KMS-11 (cell line): ENCODE results near the gene PTH1R.

Experiments used
- H2AFZ ChIP-seq: fragments of 200-600 bp; sonication (generic); 2 replicates; pipeline ENCODE4 v1.6.1; 2016; ENCODE audit warnings: antibody characterized with exemption, mixed run types, low read depth
- H3K27ac ChIP-seq: fragments of 200-600 bp; sonication (generic); 2 replicates; pipeline ENCODE4 v1.6.1; 2016; ENCODE audit warnings: mild to moderate bottlenecking, mixed run types
- H3K27me3 ChIP-seq: fragments of 200-600 bp; sonication (generic); 2 replicates; pipeline ENCODE4 v1.6.1; 2017; ENCODE audit warnings: mild to moderate bottlenecking, low read depth, mixed run types, moderate library complexity; ENCODE audit not compliant: insufficient read depth
- H3K36me3 ChIP-seq: fragments of 200-600 bp; sonication (generic); 2 replicates; pipeline ENCODE4 v1.6.1; 2017; ENCODE audit warnings: mild to moderate bottlenecking, mixed run types; ENCODE audit not compliant: insufficient read depth
- H3K4me1 ChIP-seq: fragments of 200-600 bp; sonication (generic); 2 replicates; pipeline ENCODE4 v1.6.1; 2016; ENCODE audit warnings: mild to moderate bottlenecking, low read depth, mixed run types; ENCODE audit not compliant: poor library complexity, severe bottlenecking
- H3K4me2 ChIP-seq: fragments of 200-600 bp; sonication (generic); 2 replicates; pipeline ENCODE4 v1.7.0; 2016; ENCODE audit warnings: mild to moderate bottlenecking, mixed run types
- H3K4me3 ChIP-seq: fragments of 200-600 bp; sonication (generic); IDR thresholded peaks from 2 replicates; pipeline ENCODE4 v1.6.1; 2017; ENCODE audit warnings: low read depth, low read length, mixed read lengths; ENCODE audit not compliant: insufficient read depth
- H3K79me2 ChIP-seq: fragments of 200-600 bp; sonication (generic); 2 replicates; pipeline ENCODE4 v1.6.1; 2016; ENCODE audit warnings: low read depth, mixed run types; ENCODE audit not compliant: insufficient read depth
- H3K9ac ChIP-seq: fragments of 200-600 bp; sonication (generic); 2 replicates; pipeline ENCODE4 v1.6.1; 2016; ENCODE audit warnings: mild to moderate bottlenecking, mixed run types
- H4K20me1 ChIP-seq: fragments of 200-600 bp; sonication (generic); 2 replicates; pipeline ENCODE4 v1.6.1; 2016; ENCODE audit warnings: mild to moderate bottlenecking, mixed run types; ENCODE audit not compliant: insufficient read depth
- TF ChIP-seq, protein P1 (sequence below): fragments of 200-600 bp; sonication (generic); conservative IDR thresholded peaks from 2 replicates; pipeline ENCODE4 v1.6.1; 2017; ENCODE audit warnings: low read depth, mild to moderate bottlenecking, antibody characterized with exemption, low read length, moderate library complexity, mixed read lengths

Gene PTH1R

DNA sequence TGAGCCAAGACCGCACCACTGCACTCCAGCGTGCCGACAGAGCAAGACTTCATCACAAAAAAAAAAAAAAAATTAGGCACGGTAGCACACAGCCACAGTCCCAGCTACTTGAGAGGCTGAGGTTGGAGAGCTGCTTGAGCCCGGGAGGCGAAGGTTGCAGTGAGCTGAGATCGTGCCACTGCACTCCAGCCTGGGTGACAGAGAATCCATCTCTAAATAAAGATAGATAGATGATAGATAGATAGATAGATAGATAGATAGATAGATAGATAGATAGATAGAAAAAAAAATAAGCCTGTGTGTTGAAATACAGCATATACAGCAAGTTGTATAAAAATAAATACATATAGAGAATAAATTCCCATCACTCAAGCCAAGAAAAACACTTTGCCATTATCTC is 37.3 kb downstream of the PTH1R start:
- peaks cover 34% of the 10 kb centered on the region for H3K4me1 ChIP-seq
- H3K79me2 ChIP-seq, result no peaks in the 10 kb centered on the region
- TF ChIP-seq, protein P1, sequence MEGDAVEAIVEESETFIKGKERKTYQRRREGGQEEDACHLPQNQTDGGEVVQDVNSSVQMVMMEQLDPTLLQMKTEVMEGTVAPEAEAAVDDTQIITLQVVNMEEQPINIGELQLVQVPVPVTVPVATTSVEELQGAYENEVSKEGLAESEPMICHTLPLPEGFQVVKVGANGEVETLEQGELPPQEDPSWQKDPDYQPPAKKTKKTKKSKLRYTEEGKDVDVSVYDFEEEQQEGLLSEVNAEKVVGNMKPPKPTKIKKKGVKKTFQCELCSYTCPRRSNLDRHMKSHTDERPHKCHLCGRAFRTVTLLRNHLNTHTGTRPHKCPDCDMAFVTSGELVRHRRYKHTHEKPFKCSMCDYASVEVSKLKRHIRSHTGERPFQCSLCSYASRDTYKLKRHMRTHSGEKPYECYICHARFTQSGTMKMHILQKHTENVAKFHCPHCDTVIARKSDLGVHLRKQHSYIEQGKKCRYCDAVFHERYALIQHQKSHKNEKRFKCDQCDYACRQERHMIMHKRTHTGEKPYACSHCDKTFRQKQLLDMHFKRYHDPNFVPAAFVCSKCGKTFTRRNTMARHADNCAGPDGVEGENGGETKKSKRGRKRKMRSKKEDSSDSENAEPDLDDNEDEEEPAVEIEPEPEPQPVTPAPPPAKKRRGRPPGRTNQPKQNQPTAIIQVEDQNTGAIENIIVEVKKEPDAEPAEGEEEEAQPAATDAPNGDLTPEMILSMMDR, result no peak
- no peak overlapping the region for H3K27ac ChIP-seq
- H3K4me3 ChIP-seq, result no peak overlapping the region
- no peaks in the 10 kb centered on the region for H3K36me3 ChIP-seq
- no peak overlapping the region for H2AFZ ChIP-seq
- no peaks in the 10 kb centered on the region for H3K27me3 ChIP-seq
- no peaks in the 10 kb centered on the region for H4K20me1 ChIP-seq
- H3K9ac ChIP-seq, result no peak overlapping the region
- no peak overlapping the region for H3K4me2 ChIP-seq

DNA sequence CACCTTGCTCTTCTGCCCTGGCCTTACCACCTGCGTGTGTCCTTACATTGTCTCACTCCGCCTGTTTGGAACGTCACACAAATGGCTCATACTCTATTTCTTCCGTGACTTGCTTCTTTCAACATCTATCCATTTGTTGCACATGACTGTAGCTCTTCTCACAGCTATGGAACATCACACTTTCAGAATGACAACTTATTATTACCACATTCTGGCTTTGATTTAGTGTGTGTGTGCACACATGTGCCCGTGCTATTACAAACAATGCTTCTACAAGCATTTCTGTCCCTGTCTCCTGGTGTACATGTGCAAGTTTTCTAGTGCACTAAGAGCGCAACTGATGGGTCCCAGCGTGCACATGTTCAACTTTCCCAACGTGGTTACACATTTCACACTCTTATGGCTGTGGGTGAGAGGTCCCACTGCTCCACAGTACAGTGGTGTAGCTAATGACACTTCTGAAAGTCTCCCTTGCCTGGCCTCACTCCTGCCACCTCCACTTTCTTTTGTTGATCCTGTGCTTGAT is 37.8 kb downstream of the PTH1R start:
- TF ChIP-seq, protein P1, result no peak
- H3K9ac ChIP-seq, result no peak overlapping the region
- no peak overlapping the region for H3K4me3 ChIP-seq
- H4K20me1 ChIP-seq, result no peaks in the 10 kb centered on the region
- no peaks in the 10 kb centered on the region for H3K79me2 ChIP-seq
- no peaks in the 10 kb centered on the region for H3K27me3 ChIP-seq
- no peak overlapping the region for H2AFZ ChIP-seq
- H3K4me1 ChIP-seq, result peaks cover 34% of the 10 kb centered on the region
- H3K36me3 ChIP-seq, result no peaks in the 10 kb centered on the region
- no peak overlapping the region for H3K27ac ChIP-seq
- H3K4me2 ChIP-seq, result no peak overlapping the region

GRCh38 chr3:46916278-46916677 is 38.8 kb downstream of the PTH1R start:
- H3K36me3 ChIP-seq, result no peaks in the 10 kb centered on the region
- no peak overlapping the region for H3K9ac ChIP-seq
- H3K4me2 ChIP-seq, result peak overlapping the region; percentile 39; the same call in 1 of the 2 replicates
- H4K20me1 ChIP-seq, result no peaks in the 10 kb centered on the region
- peaks cover 34% of the 10 kb centered on the region for H3K4me1 ChIP-seq
- no peak overlapping the region for H3K27ac ChIP-seq
- TF ChIP-seq, protein P1, result no peak
- H2AFZ ChIP-seq, result no peak overlapping the region
- H3K4me3 ChIP-seq, result no peak overlapping the region
- H3K27me3 ChIP-seq, result no peaks in the 10 kb centered on the region
- H3K79me2 ChIP-seq, result no peaks in the 10 kb centered on the region

DNA sequence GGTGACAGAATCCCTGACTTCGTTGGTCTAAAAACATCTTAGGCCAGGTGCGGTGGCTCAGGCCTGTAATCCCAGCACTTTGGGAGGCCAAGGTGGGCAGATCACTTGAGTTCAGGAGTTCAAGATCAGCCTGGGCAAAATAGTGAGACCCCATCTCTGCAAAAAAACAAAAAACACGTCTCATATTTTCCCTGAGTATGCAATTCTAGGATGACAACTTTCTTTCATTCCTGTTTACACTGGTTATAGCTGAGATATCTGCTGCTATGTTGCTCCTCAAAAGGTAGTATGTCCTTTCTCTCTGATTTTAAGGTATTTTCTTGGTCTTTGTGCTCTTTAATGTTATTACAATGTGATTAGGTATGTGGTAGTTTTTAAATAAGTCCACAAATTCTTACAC is 39.3 kb downstream of the PTH1R start:
- no peak overlapping the region for H2AFZ ChIP-seq
- H3K4me3 ChIP-seq, result no peak overlapping the region
- H3K4me1 ChIP-seq, result peaks cover 34% of the 10 kb centered on the region
- H3K27ac ChIP-seq, result peak overlapping the region; percentile 11; the same call in 1 of the 2 replicates
- H3K79me2 ChIP-seq, result no peaks in the 10 kb centered on the region
- no peaks in the 10 kb centered on the region for H3K36me3 ChIP-seq
- TF ChIP-seq, protein P1, result no peak
- no peaks in the 10 kb centered on the region for H4K20me1 ChIP-seq
- no peaks in the 10 kb centered on the region for H3K27me3 ChIP-seq
- H3K9ac ChIP-seq, result no peak overlapping the region
- peak overlapping the region; percentile 39; the same call in 1 of the 2 replicates for H3K4me2 ChIP-seq
